ENCODE data around the gene HDGFL1.

DNA sequence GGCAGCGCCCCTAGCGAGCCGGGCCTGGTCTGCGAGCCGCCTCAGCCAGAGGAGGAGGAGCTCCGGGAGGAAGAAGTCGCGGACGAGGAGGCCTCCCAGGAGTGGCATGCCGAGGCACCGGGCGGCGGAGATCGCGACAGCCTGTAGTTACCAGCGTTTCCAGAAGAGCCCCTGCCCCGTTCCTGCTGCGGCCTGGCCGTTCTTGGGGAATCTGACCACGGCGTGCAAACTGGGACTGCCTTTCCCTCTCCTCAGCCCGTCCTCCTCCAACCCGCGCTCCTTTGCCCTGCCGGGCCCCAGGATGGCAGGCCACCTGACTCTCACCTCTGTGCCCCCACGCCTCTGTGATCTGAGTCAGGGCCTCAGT lies 802 bp downstream of the HDGFL1 start:
- TF ChIP-seq POLR2AphosphoS5 (IDR thresholded peaks at IDR 0.05), result no peak
- TF ChIP-seq, protein P1, sequence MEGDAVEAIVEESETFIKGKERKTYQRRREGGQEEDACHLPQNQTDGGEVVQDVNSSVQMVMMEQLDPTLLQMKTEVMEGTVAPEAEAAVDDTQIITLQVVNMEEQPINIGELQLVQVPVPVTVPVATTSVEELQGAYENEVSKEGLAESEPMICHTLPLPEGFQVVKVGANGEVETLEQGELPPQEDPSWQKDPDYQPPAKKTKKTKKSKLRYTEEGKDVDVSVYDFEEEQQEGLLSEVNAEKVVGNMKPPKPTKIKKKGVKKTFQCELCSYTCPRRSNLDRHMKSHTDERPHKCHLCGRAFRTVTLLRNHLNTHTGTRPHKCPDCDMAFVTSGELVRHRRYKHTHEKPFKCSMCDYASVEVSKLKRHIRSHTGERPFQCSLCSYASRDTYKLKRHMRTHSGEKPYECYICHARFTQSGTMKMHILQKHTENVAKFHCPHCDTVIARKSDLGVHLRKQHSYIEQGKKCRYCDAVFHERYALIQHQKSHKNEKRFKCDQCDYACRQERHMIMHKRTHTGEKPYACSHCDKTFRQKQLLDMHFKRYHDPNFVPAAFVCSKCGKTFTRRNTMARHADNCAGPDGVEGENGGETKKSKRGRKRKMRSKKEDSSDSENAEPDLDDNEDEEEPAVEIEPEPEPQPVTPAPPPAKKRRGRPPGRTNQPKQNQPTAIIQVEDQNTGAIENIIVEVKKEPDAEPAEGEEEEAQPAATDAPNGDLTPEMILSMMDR (IDR thresholded peaks at IDR 0.05), result no peak
